NCI-H1092 (cell line): ENCODE data around the gene PPFIA3.
A peak's percentile ranks its signal among the peaks of the same experiment; 100 is the strongest.
"Not testable (repeated sequence)": the region's sequence is repeated elsewhere in the genome, so short reads cannot be mapped to it uniquely, and the experiment has no call there.

Source experiments
- DNase-seq: peaks from one replicate; lab custom pipeline; 2025; lab: John Stamatoyannopoulos, UW

Gene PPFIA3

DNA sequence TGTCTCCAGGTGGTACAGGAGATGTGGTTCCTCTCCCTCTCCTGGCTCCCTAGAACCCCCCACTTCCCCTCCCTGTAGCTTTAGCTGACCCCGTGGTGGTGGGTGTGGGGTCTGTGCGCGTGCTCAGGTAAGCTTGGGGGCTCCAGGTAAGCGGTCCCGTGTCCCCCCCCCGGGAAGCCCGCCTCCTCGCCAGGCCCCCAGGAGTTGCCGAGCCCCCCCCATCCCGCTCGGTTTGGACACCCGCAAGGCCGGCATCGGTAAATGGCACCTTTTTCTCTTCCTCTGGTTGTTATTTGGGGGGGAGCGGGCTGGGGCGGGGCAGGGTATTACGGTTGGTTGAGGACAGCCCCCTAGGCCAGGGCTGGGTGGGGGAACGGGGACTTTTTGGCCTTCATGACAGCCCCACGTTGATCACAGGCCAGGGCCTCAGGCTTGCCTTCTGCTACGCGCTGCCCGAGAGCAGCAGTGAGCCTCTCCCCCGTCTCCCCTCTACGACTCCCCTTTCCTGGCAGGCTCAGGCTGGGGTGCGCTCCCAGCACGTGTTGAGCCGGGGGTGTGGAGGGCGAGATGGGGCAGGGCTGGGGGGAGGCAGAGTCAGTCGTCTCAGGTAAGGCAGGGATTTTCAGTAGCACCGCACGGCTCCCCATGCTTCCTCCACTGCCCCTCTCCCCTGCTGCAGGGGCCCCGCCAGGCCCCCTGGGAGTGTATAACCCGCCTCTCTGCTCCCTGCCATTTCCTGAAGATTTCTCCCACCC, 15.8 kb upstream of the PPFIA3 start:
- no peak for DNase-seq

DNA sequence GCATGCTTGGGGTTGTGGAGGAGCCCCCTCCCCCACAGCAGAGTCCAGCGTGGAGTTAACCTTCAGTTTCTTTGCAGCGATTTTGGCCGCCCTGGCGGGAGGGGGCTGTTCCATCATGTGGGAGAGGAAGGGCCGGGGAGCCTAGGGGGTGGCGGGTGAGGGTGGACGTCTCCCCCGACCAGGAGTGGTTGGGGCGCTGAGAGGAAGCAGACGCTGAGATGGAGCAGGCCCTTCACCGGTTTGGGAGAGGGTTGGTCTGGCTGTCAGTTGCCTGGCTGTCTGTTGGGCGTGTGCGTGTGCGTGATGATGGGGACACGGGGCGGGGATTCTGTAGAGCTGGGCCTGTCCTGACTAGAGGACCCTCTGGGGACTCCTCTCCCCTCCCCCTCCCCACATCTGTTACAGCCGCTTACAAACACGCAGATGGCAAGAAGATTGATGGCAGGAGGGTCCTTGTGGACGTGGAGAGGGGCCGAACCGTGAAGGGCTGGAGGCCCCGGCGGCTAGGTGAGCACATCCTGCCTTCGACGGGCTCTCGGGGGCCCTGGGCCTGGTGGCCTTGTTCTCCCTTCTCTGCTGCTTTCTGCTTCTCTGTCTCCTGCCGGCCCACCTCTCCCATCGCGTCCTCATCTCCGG, 15.0 kb upstream of the PPFIA3 start:
- no peak for DNase-seq

GRCh38 chr19:49106648-49107135, 12.7 kb upstream of the PPFIA3 start:
- DNase-seq = no peak

DNA sequence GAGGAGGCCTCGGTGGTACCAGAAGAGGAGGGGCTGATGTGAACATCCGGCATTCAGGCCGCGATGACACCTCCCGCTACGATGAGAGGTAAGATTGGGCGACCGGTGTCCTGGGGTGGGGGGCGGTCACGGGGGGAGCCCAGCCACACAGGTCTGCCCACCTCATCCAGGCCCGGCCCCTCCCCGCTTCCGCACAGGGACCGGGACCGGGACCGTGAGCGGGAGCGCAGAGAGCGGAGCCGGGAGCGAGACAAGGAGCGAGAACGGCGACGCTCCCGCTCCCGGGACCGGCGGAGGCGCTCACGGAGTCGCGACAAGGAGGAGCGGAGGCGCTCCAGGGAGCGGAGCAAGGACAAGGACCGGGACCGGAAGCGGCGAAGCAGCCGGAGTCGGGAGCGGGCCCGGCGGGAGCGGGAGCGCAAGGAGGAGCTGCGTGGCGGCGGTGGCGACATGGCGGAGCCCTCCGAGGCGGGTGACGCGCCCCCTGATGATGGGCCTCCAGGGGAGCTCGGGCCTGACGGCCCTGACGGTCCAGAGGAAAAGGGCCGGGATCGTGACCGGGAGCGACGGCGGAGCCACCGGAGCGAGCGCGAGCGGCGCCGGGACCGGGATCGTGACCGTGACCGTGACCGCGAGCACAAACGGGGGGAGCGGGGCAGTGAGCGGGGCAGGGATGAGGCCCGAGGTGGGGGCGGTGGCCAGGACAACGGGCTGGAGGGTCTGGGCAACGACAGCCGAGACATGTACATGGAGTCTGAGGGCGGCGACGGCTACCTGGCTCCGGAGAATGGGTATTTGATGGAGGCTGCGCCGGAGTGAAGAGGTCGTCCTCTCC, 11.5 kb upstream of the PPFIA3 start:
- DNase-seq = no peak

GRCh38 chr19:49109051-49109450, 10.3 kb upstream of the PPFIA3 start:
- no peak for DNase-seq

GRCh38 chr19:49109569-49110233, 9.6 kb upstream of the PPFIA3 start:
- DNase-seq = no peak

DNA sequence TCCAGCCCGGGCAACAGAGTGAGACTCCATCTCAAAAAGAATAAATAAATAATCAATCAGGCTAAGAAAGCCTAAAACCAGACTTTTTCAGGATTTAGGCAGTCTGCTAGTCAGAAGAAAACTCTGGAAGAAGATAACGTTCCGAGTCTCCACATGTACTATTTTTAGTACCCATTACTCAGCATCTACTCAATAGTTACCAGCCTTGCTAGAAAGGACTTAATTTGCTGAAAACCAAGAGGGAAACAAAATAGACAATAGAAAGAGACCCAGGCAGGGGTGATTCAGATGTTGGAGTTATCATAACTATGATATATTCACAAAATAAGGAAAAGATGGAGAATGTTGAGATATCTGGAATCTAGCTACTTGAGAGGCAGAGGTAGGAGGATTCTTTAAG, 8.8 kb upstream of the PPFIA3 start:
- no peak for DNase-seq

GRCh38 chr19:49111218-49111998, 7.9 kb upstream of the PPFIA3 start:
- DNase-seq = no peak

DNA sequence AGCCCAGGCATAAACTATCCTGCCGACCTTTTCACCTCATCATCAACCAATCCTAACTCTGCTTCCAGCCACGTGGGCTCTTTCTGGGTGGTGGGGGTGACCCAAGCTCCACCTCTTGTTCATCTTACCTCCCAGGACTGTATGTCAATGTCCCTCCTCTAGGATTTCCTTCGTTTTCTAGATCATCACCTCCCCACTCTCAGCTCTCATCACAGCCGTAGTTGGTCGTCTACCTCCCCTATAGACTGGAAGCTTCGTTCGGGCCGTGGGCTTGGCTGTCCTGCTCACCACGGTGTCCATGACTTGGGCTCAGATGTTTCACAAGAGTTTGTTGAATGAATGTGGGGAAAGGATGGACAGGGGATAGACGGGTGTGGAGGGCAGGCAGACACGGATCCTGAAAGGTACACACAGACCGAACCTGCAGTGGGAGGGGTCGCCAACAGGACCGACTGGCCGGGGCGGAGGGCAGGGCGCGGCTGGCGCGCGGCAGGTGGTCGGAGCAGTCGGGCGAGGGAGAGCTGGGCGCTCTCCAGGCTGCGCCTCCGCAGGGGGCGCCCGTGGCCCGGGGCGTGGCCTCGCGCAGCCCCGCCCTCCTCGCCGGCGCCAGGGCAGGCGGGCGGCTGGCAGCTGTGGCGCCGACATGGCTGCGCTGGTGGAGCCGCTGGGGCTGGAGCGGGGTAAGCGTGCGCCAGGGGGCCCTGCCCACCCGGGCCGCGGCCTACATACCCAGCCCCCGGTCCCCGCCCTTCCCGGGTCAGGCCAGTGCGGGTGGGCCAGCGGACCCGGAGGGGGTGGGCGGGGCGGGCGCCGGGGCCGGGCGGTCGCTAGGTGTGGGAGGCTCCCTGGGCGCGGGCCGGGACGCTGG, 5.3 kb upstream of the PPFIA3 start, which contains the start of gene LIN7B:
Gene LIN7B, plus strand, starts transcription at position 609 of the 868 bp plus-strand sequence. Its CDS starts 35 bp downstream, at position 644.
- peak; percentile 26 for DNase-seq

DNA sequence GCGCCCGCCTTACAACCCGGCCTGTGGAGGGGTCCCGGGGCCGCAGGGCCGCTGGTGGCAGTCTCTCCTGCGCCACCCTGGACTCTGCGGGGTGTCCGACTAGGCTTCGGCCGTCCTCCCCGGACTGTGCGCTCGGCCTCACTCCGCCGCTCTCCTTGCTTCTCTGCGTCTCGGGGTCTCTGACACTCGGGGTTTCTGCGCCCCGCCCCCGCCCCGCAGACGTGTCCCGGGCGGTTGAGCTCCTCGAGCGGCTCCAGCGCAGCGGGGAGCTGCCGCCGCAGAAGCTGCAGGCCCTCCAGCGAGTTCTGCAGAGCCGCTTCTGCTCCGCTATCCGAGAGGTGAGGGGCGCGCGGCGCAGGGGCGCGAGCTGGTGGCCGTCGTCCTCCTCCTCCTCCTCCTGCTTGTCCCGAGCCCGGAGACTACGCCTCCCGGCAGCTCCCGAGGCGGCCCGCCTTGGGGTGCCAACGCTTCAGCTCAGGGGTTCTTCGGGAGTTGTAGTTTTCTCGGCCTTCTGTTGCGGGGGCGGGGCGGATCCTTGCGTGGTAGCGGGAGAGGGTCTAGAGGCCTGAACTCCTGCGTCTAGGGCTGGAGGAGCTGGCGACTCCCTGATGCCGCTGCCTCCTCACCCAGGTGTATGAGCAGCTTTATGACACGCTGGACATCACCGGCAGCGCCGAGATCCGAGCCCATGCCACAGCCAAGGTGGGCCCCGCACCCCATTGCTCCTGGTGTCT, 4.5 kb upstream of the PPFIA3 start:
- DNase-seq = peak; percentile 34

DNA sequence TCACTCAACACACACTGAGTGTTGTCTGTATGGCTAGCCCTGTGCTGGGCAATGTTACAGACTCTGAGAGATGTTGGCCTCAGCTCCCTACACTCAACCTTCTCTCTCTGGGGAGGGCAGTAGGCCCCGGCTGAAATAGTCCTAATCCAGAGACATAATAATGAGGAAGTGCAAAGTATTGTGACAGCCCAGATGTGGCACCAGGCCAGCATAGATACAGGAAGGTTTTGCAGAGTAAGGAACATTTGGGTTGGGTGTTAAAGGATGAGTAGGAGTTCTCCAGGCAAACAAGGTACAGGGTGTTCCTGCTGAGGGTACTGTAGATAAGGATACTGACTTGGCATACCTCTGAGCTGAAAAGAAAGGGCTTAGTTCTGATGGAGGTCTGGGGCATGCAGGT, 2.8 kb upstream of the PPFIA3 start:
- no peak for DNase-seq

GRCh38 chr19:49117677-49118564, 1.4 kb upstream of the PPFIA3 start:
- DNase-seq = no peak

DNA sequence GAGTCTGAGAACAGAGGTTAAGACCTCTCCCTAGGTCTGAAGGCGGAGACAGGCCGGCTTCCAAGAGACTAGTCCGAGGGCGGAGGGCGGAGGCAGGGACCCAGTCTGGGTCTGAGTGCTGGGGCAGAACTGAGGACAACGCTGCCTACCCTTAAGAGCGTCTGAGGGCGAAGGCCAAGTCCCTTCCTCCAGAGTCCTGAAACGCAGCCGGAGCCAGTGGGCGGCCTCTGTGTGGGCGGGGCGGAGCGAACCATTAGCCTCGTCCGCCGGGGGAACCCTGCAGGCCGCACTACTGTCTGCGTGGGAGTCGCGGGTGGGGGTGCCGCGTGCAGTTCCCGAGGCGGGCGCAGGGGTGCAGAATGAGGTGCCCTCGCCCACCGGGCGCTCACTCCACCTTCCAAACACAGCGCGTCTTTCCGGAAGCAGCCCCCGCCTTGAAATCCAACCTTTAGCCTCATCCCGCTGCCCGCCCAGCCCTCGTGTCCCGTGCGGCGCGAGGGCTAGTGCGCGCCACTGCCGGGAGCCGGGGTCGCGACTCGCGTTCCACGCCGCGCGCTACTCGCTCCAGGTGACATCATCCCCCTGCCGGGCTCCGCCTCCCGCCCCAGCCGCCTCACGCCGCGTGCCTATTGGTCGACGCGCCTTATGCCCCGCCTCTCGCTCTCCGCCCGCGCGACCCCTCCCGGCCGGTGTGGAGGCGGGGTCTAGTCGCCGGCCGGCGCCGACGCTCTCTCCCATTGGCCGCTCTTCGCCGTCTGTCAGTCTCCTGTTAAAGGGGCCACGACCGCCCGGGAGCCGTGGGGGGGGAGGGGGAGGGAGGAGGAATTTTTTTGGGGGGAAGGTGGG, 556 bp upstream of the PPFIA3 start, which contains the start of gene C19orf73:
Gene C19orf73, minus strand, starts transcription at position 579 of the 846 bp plus-strand sequence. Its CDS starts 121 bp downstream, at position 458.
- DNase-seq = peak; percentile 88

DNA sequence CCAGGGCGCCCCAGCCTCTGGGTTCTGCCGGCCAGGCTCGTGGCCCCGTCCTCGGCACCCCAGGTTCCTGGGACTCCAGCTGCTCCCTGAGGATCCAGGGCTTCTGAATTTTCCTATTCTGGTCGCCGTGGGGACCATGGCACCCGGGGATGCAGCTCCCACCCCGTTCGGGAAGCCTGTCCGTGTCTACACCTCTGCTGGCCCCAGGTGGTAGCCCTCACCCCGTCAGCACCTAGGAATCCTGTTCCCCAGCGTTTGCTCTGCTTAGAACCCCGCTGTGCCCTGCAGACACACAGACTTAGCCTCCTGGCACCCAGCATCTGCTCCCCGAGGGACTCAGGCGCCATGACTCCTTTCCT, 960 bp downstream of the PPFIA3 start:
- DNase-seq = no peak

DNA sequence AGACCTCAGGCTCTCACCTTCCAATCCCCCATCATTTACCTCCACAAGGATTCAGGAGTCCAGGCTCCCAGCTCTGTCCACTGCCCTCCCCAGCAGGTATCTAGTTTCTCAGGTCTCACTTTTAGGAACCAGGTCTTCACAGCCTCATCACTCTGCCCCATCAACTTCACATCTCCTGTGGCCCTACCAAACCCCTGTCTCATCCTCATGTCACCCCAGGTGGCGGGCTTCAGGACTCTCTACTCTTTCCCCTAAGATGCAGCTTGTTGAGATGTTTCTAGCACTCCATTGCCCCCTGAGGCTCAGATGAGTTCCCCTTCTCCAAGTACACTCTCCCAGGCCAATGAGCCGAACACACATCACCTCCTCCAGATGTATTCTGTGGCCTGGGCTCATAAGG, 1.5 kb downstream of the PPFIA3 start:
- no peak for DNase-seq

DNA sequence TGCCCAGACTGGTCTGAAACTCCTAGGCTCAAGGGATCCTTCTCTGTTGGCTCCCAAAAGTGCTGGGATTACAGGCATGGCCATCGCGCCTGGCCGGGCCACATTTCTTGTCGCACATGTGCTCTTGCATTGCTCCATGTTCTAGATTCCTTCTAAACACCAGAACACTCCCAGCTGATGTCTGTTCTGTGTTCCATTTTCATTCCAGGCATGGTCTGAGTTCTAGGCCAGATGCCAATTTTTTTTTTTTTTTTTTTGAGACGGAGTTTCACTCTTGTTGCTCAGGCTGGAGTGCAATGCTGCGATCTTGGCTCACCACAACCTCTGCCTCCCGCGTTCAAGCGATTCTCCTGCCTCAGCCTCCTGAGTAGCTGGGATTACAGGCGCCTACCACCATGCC, 2.5 kb downstream of the PPFIA3 start:
- DNase-seq = not testable (repeated sequence)

DNA sequence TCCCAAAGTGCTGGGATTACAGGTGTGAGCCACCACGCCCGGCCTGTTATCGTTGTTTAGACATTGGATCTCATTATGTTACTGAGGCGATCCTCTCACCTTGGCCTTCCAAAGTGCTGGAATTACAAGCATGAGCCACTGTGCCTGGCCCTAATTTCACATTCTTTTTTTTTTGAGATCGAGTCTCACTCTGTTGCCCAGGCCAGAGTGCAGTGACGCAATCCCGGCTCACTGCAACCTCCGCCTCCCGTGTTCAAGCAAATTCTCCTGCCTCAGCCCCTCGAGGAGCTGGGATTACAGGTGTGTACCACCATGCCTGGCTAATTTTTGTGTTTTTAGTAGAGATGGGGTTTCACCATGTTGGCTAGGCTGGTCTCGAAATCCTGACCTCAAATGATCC, 3.9 kb downstream of the PPFIA3 start:
- DNase-seq = not testable (repeated sequence)
